ENCODE results near the gene GFAP. TPM values are rescaled to one million over a fixed set of nuclear protein-coding genes. Genes with fewer than 3 reads are reported as not detected.

Gene GFAP
- total RNA-seq, 2 donors from 2014 or later, result 0.62 TPM; not detected in 1

DNA sequence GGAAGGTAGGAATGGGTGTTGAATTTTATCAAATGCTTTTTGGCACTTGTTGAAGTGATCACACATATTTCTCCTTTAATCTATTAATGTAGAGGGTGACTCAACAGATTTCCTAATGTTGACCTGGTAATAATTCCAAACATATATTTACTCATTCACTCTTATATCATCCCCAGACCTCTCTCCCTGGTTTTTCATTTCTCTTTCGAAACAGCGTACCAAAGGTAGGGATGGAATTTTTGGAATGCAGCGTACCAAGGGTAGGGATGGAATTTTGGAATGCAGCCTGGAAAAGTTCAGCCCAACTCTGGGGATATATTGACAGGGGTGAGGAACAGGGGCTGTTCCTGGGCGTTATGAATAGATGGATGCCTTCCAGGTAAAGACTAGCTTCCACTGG is 25.0 kb upstream of the GFAP start:
- no peak overlapping the region for H3K27ac ChIP-seq
- intact Hi-C loops (cut with DNase I), result no loop called here
- no peaks in the 10 kb centered on the region for H3K4me1 ChIP-seq (replicated peaks)
- H3K36me3 ChIP-seq, result no peaks in the 10 kb centered on the region
- 39% methylated on average over 4 of the region's 4 CpGs for WGBS
- TF ChIP-seq, protein P1, sequence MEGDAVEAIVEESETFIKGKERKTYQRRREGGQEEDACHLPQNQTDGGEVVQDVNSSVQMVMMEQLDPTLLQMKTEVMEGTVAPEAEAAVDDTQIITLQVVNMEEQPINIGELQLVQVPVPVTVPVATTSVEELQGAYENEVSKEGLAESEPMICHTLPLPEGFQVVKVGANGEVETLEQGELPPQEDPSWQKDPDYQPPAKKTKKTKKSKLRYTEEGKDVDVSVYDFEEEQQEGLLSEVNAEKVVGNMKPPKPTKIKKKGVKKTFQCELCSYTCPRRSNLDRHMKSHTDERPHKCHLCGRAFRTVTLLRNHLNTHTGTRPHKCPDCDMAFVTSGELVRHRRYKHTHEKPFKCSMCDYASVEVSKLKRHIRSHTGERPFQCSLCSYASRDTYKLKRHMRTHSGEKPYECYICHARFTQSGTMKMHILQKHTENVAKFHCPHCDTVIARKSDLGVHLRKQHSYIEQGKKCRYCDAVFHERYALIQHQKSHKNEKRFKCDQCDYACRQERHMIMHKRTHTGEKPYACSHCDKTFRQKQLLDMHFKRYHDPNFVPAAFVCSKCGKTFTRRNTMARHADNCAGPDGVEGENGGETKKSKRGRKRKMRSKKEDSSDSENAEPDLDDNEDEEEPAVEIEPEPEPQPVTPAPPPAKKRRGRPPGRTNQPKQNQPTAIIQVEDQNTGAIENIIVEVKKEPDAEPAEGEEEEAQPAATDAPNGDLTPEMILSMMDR (IDR thresholded peaks at IDR 0.05), result no peak
- TF ChIP-seq POLR2A (IDR thresholded peaks at IDR 0.05), result no peak
- TF ChIP-seq POLR2AphosphoS5 (IDR thresholded peaks at IDR 0.05), result no peak
- H3K27me3 ChIP-seq (replicated peaks; ENCODE audit: insufficient read depth), result no peaks in the 10 kb centered on the region
- no peak for DNase-seq (ENCODE audit: low spot score)
- H3K9me3 ChIP-seq, result no peaks in the 10 kb centered on the region
- H3K4me3 ChIP-seq, result no peak overlapping the region

DNA sequence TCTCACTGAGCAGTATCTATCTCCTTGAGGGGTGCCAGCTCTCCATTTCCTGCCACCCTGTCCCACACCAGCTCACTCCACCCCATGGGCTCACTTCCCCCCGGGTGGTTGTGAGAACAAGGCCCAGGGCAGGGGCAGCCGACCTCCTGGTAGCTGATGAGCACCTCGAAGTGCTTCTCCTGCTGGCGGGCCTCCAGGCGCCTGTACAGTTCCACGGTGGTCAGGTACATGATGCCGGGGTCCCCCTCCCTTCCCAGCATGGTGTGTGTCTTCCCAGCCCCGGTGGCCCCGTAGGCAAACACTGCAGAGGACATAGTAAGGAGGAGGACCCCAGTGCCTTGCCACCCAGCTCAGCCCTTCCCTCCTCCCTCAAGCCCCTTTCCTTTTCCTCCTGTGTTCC is 19.8 kb upstream of the GFAP start:
- TF ChIP-seq, protein P1 (IDR thresholded peaks at IDR 0.05), result no peak
- TF ChIP-seq POLR2A (IDR thresholded peaks at IDR 0.05) (no peak), POLR2AphosphoS5 (IDR thresholded peaks at IDR 0.05) (no peak)
- no peaks in the 10 kb centered on the region for H3K27me3 ChIP-seq (replicated peaks; ENCODE audit: insufficient read depth)
- 87% methylated on average over 9 of the region's 9 CpGs for WGBS
- H3K36me3 ChIP-seq, result no peaks in the 10 kb centered on the region
- H3K27ac ChIP-seq, result no peak overlapping the region
- DNase-seq (ENCODE audit: low spot score), result no peak
- H3K9me3 ChIP-seq, result no peaks in the 10 kb centered on the region
- intact Hi-C loops (cut with DNase I), result no loop called here
- no peaks in the 10 kb centered on the region for H3K4me1 ChIP-seq (replicated peaks)
- H3K4me3 ChIP-seq, result no peak overlapping the region

DNA sequence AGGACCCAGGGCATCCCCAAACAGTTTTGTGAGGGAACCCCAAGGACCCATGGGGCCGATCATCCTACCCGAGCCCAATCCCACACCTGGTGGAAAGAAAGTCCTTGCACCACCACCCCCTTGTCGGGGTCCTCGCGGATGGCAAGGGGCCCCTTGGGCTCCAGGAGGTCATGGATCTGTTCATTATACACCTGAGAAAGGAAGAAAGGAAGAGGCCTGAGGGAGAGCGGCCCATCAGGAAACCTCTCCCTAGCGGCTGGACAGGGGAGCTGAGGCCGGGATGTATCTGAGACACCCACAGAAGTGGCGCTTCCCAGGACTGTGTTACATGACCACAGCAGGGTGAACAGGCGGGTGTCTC is 19.4 kb upstream of the GFAP start:
- Histone ChIP-seq H3K9me3 (no peaks in the 10 kb centered on the region), H3K27ac (no peak overlapping the region), H3K4me1 (replicated peaks) (no peaks in the 10 kb centered on the region), H3K36me3 (no peaks in the 10 kb centered on the region), H3K4me3 (no peak overlapping the region), H3K27me3 (replicated peaks; ENCODE audit: insufficient read depth) (no peaks in the 10 kb centered on the region)
- intact Hi-C loops (cut with DNase I), result no loop called here
- DNase-seq (ENCODE audit: low spot score), result no peak
- 93% methylated on average over 10 of the region's 10 CpGs for WGBS
- TF ChIP-seq POLR2A (IDR thresholded peaks at IDR 0.05), result no peak
- TF ChIP-seq POLR2AphosphoS5 (IDR thresholded peaks at IDR 0.05), result no peak
- TF ChIP-seq, protein P1 (IDR thresholded peaks at IDR 0.05), result no peak

DNA sequence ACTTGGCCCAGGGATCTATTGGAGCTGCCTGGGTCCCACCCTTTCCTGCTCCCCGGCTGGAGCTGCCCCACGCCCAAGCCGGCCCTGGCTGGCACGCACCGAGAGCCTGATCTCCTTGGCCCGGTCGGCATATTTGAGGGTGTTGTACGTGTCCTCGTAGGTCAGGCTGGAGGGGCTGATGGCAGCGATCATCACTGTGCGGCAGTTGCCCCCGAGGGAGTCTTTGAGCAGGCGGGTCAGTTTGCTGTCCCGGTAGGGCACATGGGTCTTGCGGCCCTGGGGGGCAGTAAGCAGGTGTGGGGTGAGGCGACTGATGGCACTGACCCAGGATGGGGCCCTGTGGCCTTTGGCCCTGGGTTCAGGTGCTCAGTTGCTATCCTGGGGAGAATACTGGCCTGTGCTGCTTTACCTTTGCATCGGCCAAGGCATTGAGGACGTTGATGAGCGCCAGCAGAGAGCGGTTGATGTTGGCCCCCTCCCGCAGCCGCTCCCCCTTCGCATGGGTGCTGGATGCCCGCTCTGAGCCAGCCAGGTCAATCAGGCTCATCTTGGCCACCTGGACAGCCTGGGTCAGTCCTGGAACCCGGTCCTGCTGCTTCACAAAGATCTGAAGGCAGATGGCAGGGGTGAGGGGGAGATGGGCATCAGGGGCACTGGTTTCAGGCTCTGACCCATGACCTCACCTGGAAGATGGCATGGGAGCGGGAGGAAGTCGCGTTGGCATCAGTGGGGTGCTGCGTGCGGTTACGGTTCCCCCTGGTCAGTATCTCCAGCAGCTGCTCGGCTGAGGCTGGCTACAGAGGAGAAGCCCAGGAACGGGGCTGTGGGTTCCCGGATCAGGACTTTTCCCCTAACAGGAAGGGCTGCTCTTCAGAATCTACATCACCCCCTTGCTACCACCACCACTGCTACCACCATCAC is 18.8 kb upstream of the GFAP start:
- intact Hi-C loops (cut with DNase I), result no loop called here
- Histone ChIP-seq H3K4me1 (replicated peaks) (no peaks in the 10 kb centered on the region), H3K9me3 (no peaks in the 10 kb centered on the region), H3K36me3 (no peaks in the 10 kb centered on the region), H3K4me3 (no peak overlapping the region), H3K27me3 (replicated peaks; ENCODE audit: insufficient read depth) (no peaks in the 10 kb centered on the region), H3K27ac (no peak overlapping the region)
- DNase-seq (ENCODE audit: low spot score), result no peak
- TF ChIP-seq POLR2A (IDR thresholded peaks at IDR 0.05) (no peak), POLR2AphosphoS5 (IDR thresholded peaks at IDR 0.05) (no peak)
- TF ChIP-seq, protein P1 (IDR thresholded peaks at IDR 0.05), result no peak
- 91% methylated on average over 33 of the region's 34 CpGs for WGBS

DNA sequence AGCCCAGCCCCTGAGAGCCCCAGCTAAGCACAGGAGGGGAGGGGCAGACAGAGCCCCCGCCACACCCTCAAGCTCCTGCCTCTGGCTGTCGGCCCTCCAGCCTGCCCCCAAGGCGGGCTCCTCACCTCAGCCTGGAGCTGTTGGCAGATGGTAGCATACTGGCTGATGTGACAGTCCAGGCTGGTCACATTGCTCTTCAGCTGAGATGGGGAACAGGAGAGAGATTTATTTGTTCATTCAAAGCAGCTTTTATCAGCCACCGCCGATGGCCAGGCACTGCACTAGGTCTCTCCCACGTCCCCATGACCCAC is 17.4 kb upstream of the GFAP start:
- H3K36me3 ChIP-seq, result no peaks in the 10 kb centered on the region
- H3K27me3 ChIP-seq (replicated peaks; ENCODE audit: insufficient read depth), result no peaks in the 10 kb centered on the region
- no peaks in the 10 kb centered on the region for H3K9me3 ChIP-seq
- no peak for DNase-seq (ENCODE audit: low spot score)
- 75% methylated on average over 6 of the region's 6 CpGs for WGBS
- TF ChIP-seq POLR2AphosphoS5 (IDR thresholded peaks at IDR 0.05) (no peak), POLR2A (IDR thresholded peaks at IDR 0.05) (no peak)
- TF ChIP-seq, protein P1 (IDR thresholded peaks at IDR 0.05), result no peak
- H3K4me3 ChIP-seq, result no peak overlapping the region
- intact Hi-C loops (cut with DNase I), result no loop called here
- no peak overlapping the region for H3K27ac ChIP-seq
- H3K4me1 ChIP-seq (replicated peaks), result no peaks in the 10 kb centered on the region
